T-helper 2 cell treated with Interferon-gamma antibody and Interleukin-4, amounts not matched to agents 100 ng/mL and 5 ng/mL, for 36 hours (primary cell): ENCODE data around the gene SOX18. TPM values are rescaled to one million over a fixed set of nuclear protein-coding genes. Genes with fewer than 3 reads are reported as not detected.

Experiments used
- intact Hi-C: fragments of 100-400 bp; cut with micrococcal nuclease; formaldehyde crosslinking; loops from one replicate; pipeline ENCODE4 v1.15.1; 2023
- total RNA-seq: library from RNA; stranded (reverse); gene quantifications from 2 replicates; pipeline ENCODE4 v1.2.3, GENCODE V29; 2022

SOX18 gene
- total RNA-seq, 1 donor from 2014 or later: 0.75 TPM

GRCh38 chr20:64055893-64056638 is 6.6 kb upstream of the SOX18 start:
- intact Hi-C loops: loop anchor here (2.0 to 5.0 kb wide), 2 partner anchors 17 to 269 kb away; no protein-coding TSS in a partner anchor

DNA sequence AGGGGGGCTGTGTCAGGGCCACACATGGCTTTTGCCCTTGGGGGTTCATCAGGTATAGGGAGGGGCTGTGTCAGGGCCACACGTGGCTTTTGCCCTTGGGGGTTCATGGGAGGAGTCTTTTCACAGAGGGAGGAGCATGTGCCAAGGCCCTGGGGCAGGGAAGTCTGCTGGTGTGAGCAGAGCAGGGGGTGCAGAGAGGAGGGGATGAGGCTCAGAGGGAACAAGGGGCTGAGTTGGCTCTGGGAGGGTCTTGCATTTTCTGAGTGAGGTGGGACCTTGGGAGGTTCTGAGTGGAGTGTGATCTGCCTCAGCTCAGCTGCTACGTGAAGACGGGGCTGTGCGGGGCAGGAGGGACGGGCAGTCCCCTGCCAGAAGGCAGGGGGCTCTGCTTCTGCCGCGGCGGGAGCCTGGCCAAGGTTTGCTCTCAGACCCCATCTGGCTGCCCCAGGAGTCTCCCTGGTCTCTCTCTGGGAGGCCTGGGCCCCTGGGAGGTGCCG is 6.0 kb upstream of the SOX18 start:
- intact Hi-C loops: loop anchor here (5.0 kb wide), 1 partner anchor 268 kb away; no protein-coding TSS in a partner anchor

DNA sequence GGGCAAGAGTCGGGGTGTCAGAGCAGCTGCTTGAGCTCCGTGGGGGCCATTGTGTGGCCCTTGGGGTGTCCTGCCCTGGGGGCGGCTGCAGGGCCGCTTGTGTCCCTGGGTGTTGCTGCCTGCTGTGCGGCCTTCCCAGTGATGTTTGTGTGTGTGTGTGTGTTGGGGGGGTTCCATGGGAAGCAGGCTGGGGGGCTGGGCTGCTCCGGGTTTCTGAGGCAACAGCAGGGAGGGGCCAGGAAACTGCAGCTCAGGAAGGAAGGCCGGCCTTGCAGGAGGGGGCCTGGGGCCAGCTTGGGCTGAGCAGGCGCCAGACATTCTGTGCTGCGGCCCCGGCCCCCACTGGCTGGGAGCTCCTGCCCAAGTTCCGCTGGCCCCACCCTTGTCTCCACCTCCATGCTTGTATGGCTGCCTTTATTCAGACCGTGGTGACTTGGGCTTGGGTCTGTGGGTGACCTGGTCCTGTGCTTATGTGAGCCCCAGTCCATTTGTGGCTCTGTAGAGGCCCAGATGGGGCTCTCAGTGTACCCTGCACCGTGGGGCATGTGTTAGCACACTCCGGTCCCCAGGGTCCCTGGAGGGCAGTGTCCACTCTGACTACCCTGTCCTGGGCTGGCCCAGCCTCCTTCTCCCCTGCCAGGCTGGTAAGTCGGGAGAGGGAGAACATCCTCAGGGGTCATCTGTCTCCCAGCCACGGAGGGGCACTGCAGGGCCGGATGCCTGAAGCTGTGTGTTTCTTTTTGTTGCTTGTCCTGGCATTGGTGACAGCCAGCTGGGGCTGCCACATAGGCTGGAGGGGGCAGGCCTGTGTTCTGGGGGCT is 4.6 kb upstream of the SOX18 start:
- intact Hi-C loops: no loop called here

GRCh38 chr20:64052987-64053840 is 3.8 kb upstream of the SOX18 start:
- intact Hi-C loops: no loop called here

DNA sequence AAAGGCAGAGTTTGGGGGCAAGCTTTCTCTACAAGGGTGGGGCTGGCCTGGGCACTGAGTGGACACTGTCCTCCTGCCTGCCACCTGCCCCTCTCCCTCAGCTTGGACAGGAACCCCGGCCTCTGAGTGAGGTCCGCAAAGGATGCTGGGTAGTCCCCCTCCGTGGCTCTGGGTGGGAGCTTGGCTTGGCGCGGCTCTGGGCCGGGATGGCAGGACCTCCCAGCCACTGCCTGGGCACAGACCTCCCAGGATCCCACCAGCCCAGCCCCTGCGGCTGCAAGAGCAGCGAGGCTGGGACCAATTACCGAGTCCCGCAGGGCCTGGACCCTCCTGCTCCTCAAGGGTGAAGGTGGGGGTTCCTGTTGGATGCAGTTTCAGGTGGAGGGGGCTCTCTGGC is 2.9 kb upstream of the SOX18 start:
- intact Hi-C loops: no loop called here

DNA sequence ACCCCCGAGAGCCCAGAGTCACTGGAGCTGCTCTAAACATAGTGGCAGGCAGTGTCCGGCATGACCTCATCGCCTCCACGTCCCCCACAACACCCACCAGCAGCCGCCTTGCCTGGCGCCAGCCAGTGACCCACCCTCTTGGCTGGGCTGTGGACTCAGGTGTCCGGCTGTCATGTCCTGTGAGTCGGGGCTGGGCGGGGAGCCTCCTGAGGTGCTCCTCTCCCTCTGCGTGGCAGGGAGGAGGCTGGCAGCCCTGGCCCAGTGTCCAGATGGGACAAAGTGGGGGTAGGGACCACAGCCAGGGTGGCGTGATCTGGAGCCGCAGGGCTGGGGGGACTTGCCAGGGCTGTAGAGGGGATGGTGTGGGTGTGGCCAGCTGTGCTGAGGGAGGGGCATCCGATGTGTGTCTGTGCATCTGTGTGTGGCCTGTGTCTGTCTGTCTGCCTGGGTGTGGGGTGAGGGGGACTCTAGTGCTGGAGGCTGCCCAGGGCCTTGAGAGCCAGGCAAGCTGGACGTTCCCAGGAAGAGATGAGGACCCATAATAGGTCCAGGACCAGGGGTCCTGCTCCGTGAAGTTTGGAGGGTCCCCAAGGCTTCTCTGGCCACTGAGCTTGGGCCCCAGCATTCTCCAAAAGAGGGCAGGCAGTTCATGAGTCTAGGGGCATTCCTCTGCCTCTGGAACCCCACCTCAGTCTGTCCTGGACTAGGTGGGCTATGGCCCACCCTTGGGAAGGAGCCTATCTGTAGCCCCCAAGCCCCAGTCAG is 2.3 kb upstream of the SOX18 start:
- intact Hi-C loops: no loop called here

- intact Hi-C loops: no loop called here
These were observed 1.6 kb upstream of the SOX18 start for GRCh38 chr20:64051033-64051452.

- intact Hi-C loops: no loop called here
These were observed 1.0 kb upstream of the SOX18 start for GRCh38 chr20:64050261-64051032.

DNA sequence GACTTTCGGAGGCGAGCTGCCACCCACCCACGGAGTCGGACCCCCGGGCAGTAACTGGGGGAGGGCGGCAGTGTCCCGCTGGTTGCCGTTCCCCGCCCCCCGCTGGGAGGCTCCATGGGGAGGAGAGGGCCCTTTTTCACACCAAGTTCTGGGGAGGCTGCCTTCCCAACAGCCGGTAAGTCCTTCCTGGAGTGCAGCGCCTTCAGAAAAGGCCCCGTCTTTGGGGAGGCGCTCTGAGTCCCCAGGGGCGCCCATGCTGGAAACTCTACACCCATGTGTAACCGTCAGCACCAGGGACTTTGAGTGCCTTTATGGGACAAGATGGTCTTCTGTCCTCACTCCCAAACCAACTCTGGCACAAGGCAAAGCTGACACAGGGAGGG is 430 bp upstream of the SOX18 start:
- intact Hi-C loops: loop anchor here (1.0 kb wide), 1 partner anchor 12 kb away; no protein-coding TSS in a partner anchor

DNA sequence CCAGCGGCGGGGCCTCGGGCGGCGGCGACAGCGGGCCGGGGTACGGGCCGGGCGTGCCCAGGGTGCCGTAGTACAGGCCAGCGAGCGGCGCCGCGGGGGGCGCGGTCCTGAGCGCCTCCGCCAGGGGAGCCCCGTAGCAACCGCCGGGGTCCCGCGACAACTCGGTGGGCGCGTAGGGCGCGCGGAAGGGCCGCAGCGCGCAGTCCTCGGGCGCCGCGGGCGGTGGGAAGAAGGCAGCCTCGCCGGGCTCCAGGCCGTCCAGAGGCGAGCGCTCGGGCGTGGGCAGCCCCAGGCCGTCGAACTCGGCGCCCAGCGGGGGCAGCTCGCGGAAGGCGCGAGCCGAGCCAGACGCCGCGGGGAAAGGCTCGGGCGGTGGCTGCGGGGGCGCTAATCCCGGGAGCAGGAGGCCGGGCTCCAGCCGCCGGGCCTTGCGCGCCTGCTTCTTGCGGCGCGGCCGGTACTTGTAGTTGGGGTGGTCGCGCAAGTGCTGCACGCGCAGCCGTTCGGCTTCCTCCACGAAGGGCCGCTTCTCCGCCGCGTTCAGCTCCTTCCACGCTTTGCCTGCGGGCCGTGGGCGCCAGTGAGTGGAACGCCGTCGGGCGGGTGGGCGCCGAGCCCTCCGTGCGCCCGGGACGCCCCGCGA is 916 bp downstream of the SOX18 start:
- intact Hi-C loops: loop anchor here (1.0 kb wide), 1 partner anchor 10 kb away; no protein-coding TSS in a partner anchor

- intact Hi-C loops: no loop called here
These were observed 1.5 kb downstream of the SOX18 start for GRCh38 chr20:64047968-64048401.

- intact Hi-C loops: no loop called here
These were observed 2.4 kb downstream of the SOX18 start for GRCh38 chr20:64047046-64047389.

DNA sequence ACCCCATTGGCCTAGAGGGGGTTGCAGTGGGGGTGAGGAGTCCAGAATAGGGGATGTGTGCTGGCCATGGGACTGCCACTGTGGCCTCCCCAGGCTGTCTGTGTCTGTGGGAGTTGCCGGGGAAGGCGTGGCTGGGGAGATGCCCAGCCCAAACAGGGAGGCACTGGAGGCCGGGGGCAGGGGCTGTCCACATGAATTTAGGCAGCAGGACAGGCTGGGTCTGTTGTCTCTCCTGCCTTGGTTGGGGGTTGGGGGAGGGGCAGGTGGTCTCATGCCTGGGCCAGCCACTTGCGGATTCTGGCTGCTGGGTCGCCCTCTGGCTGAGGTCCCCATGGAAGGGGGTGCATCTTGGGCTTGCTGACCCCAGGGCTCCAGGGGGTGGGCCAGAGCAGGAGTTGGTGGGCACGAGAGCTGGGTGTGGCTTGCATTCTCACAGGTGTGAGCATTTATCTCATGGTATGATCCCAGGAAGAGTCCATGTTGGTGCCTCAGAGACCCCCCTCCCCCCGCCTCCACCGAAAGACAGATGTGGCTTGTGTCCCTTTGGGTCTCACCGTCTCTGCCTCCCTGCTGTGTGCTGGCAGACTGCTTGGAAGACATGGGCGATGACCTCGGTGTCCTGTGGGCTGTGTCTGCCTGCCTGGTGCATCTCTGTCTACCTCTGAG is 4.0 kb downstream of the SOX18 start:
- intact Hi-C loops: no loop called here

DNA sequence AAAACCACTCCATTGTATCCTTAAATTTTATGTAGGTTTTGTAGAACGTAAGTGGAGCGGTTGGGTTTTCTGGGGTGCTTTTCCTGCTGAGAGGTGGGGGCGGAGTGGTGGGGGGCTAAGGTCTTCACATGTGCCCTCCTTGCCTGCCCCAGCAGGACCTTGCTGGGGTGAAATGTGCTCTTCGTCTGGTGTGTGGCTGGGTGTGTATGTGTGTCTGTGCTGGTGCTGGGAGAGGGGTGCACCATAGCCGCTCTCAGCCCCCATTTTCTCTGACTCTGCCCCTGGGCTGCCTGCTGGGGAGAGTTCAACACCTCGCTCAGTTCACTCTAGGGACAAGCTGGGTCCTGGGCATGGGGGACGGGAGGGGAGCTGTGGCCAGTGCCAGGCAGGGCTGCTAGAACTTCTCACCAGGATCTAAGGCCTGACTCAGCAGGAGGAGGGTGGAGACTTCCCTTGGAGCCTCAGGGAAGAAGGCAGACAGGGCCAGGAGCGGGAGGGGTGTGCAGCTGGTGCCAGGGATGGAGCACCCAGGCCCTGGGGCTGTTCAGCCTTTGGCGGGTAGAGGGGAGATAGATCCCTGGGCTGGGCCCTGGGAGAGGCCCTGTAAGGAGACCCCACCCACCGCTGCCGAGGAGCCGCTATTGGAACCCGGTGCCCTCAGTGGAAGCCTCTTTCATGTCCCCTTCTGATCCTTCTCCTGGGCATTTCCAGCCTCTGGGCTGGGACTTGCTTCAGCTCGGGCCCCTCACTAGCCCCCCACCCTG is 4.8 kb downstream of the SOX18 start:
- intact Hi-C loops: no loop called here

DNA sequence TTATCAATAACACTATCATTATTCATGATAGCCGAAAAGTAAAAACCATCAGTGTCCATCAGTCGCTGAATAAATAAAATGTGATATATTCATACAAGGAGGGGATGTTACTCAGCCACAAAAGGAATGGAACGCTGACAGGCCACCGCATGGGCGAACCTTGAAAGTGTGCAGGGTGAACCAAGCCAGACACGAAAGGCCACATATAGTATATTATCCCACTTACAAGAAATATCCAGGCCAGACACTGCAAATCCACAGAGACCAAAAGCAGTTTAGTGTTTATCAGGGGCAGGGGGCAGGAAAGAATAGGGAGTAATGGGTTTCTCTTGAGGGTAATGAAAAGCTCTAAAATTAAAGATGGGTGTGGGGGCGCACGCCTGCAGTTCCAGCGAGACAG is 5.7 kb downstream of the SOX18 start:
- intact Hi-C loops: no loop called here

DNA sequence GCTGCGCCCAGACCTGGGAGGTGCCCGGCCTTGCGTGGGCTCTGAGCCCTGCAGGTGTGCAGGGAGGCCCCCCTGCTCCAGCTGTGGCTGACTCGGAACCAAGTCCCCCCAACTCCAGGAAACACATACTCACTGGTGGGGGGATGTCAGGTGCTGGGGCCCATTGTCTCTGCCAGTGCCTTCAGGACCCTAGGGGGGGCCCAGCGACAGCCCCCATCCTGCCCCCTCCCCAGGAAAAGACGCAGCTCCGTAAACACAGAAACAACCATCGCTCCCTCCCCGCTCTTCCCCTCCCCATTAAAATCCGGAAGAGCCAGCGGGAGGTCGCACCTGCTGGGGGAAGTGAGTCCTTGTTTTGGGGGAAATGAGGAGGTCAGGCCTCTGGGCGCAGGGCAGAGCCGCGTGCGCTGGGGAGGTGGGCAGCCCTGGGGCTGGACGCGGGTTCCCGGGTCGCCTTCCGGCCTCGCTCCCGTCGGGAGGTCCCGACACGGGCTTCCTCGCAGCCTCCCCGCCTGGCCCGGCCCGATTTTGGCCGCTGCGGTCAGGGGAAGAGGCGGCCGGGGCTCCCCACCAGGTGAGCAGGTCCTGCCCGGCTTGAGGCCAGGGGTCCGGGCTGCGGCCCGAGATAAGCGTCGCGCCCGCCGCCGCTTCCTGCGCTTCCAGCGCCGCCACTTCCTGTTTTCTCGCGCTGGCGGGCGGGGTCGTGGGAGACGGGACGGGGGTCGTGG is 7.2 kb downstream of the SOX18 start:
- intact Hi-C loops: no loop called here

DNA sequence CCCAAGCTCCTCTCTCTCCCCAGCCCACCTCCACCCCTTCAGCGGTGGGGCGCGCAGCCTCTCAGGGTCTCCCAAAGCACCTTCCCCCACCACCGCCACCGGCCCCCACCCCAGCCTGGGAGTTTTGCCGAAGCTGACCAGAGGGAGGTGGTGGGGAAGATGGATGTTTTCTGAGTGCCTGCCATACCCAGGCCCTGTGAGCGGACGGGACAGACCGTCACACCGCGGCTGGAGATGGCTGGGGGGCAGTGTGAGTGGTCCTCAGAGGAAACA is 7.7 kb downstream of the SOX18 start:
- intact Hi-C loops: no loop called here
